H1 (cell line): Measurements from ENCODE around the gene FHAD1. TPM values are rescaled to one million over a fixed set of nuclear protein-coding genes. Genes with fewer than 3 reads are reported as not detected.

Source experiments
- ATF2 ChIP-seq: IDR thresholded peaks from 2 replicates; pipeline ENCODE4 v1.6.1; 2012; ENCODE audit warnings: low read length, inconsistent platforms
- BCL11A ChIP-seq, 2 experiments: IDR thresholded peaks; one replicate each; pipeline ENCODE4 v1.6.1; 2011; ENCODE audit warnings: low read depth in 2 of 2, low read length in 2 of 2, mild to moderate bottlenecking in 2 of 2
- JUND ChIP-seq: IDR thresholded peaks from 2 replicates; pipeline ENCODE4 v1.6.1; 2011; ENCODE audit warnings: mild to moderate bottlenecking, improper control_type of control experiment, low read length
- MAFK ChIP-seq: IDR thresholded peaks from 2 replicates; pipeline ENCODE4 v1.6.1; 2012; ENCODE audit warnings: low read depth, mild to moderate bottlenecking, improper control_type of control experiment, low read length
- polyA plus RNA-seq, 7 experiments: library from polyadenylated mRNA; depleted of rRNA in 3 of 7; stranded (reverse) in 5 of 7; unstranded in 2 of 7; fragments of >200 nt in 5 of 7; fragments of 200-250 nt in 2 of 7; gene quantifications; 1 replicate in 5 of 7; 2 replicates in 1 of 7; 4 replicates in 1 of 7; pipeline versions ENCODE4 v1.2.1 to v1.2.3, GENCODE V29; 2011 to 2013; ENCODE audit warnings: missing spikeins in 2 of 7, mixed read lengths in 2 of 7
- total RNA-seq: library from RNA; stranded (reverse); fragmentation: NEBNext Ultra II Directional; extraction: Animal tissue kit (Norgen Biotek cat#: 25700); gene quantifications from 2 replicates; pipeline ENCODE4 v1.2.1, GENCODE V29; 2021

FHAD1 gene
- total and polyA plus RNA-seq, 2 of the 8 experiments (the other 6 are each of a cell fraction or from before 2014, with no cell fraction given): 0.39 to 0.69 TPM

DNA sequence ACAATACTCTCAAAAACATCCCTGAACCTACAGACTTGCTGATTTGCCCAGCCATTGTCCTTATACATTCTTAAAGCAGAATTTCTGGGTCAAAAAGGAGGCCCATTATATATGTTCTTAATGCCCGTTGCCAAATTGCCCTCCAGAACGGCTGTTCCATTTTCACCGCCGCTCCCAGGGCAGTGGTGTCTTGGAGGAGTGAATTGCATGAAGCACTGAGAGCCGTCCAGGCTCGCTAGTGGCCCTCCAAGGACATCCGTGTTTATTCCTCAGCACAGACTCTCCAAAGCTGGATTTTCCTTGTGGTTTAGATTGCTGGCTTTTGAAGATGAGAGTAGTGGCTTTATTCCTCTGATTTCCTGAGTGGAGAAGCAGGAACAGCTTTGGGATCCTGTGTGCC, 68.8 kb downstream of the FHAD1 start (continued):
- TF ChIP-seq ATF2: no peak
- no peak for TF ChIP-seq JUND
- no peak for TF ChIP-seq BCL11A (IDR thresholded peaks at IDR 0.05; ENCODE audit: low read depth in 2 of 2, low read length in 2 of 2)
- TF ChIP-seq MAFK: no peak
